ENCODE data around the gene TRIM7. TPM values are rescaled to one million over a fixed set of nuclear protein-coding genes. Genes with fewer than 3 reads are reported as not detected.

TRIM7 gene
- total RNA-seq, 2 experiments from 2014 or later = 1.1 to 3.0 TPM

GRCh38 chr5:181235689-181236366 lies 30.8 kb upstream of the TRIM7 start:
- ChIA-PET POLR2A (interaction anchor here (0.7 to 35.9 kb wide), 9 partner anchors 3 to 85 kb away, joined by 3 to 746 read pairs (median 4); partner anchors contain the start of genes RACK1, TRIM41 and TRIM52), CTCF (no interaction called here)
- Mint-ChIP-seq H3K27me3 (no peaks in the 10 kb centered on the region), H3K4me1 (ENCODE audit: low read depth) (peaks cover 31% of the 10 kb centered on the region), H3K9me3 (no peaks in the 10 kb centered on the region), H3K36me3 (ENCODE audit: low read depth) (peaks cover 66% of the 10 kb centered on the region), H3K27ac (peak overlapping the region; percentile 68), H3K4me3 (no peak overlapping the region)
- TF ChIP-seq CTCF (IDR thresholded peaks at IDR 0.05) = no peak
- intact Hi-C loops (cut with micrococcal nuclease) = no loop called here
- peak; percentile 12 for ATAC-seq
- DNase-seq = no peak

- TF ChIP-seq CTCF (IDR thresholded peaks at IDR 0.05) = no peak
- Mint-ChIP-seq H3K27ac (peak overlapping the region; percentile 68), H3K36me3 (ENCODE audit: low read depth) (peaks cover 65% of the 10 kb centered on the region), H3K27me3 (no peaks in the 10 kb centered on the region), H3K4me3 (no peak overlapping the region), H3K4me1 (ENCODE audit: low read depth) (peaks cover 28% of the 10 kb centered on the region), H3K9me3 (no peaks in the 10 kb centered on the region)
- ChIA-PET CTCF (no interaction called here), POLR2A (interaction anchor here (0.8 to 35.9 kb wide), 9 partner anchors 2 to 51 kb away, joined by 3 to 746 read pairs (median 4); partner anchors contain the start of genes RACK1, TRIM41 and TRIM52)
- DNase-seq = no peak
- peak; percentile 6 for ATAC-seq
- intact Hi-C loops (cut with micrococcal nuclease) = no loop called here
These were observed 30.3 kb upstream of the TRIM7 start for GRCh38 chr5:181235323-181235688.

GRCh38 chr5:181234455-181235306 lies 29.7 kb upstream of the TRIM7 start:
- intact Hi-C loops (cut with micrococcal nuclease) = no loop called here
- Mint-ChIP-seq H3K4me3 (no peak overlapping the region), H3K27ac (peak overlapping the region; percentile 68), H3K9me3 (no peaks in the 10 kb centered on the region), H3K36me3 (ENCODE audit: low read depth) (peaks cover 63% of the 10 kb centered on the region), H3K4me1 (ENCODE audit: low read depth) (peaks cover 32% of the 10 kb centered on the region), H3K27me3 (no peaks in the 10 kb centered on the region)
- CTCF ChIA-PET = no interaction called here
- no peak for DNase-seq
- peak; percentile 13 for ATAC-seq
- POLR2A ChIA-PET = interaction anchor here (0.8 to 35.9 kb wide), 9 partner anchors 2 to 45 kb away, joined by 3 to 746 read pairs (median 3); partner anchors contain the start of genes RACK1, TRIM41 and TRIM52
- TF ChIP-seq CTCF (IDR thresholded peaks at IDR 0.05) = no peak

GRCh38 chr5:181233801-181234454 lies 28.9 kb upstream of the TRIM7 start:
- Mint-ChIP-seq H3K4me3 (no peak overlapping the region), H3K27ac (peak overlapping the region; percentile 31), H3K9me3 (no peaks in the 10 kb centered on the region), H3K4me1 (ENCODE audit: low read depth) (peaks cover 33% of the 10 kb centered on the region), H3K36me3 (ENCODE audit: low read depth) (peaks cover 62% of the 10 kb centered on the region), H3K27me3 (no peaks in the 10 kb centered on the region)
- ChIA-PET CTCF (no interaction called here), POLR2A (interaction anchor here (0.8 to 35.9 kb wide), 5 partner anchors 1 to 43 kb away, joined by 3 to 746 read pairs (median 14); partner anchors contain the start of genes RACK1, TRIM41 and TRIM52)
- ATAC-seq (no peak), DNase-seq (no peak)
- no peak for TF ChIP-seq CTCF (IDR thresholded peaks at IDR 0.05)
- intact Hi-C loops (cut with micrococcal nuclease) = no loop called here

Data from activated CD8-positive, alpha-beta T cell treated with anti-CD3 and anti-CD28 coated beads for 36 hours (primary cell).